ENCODE measurements around the gene MRPL2.
A peak's percentile ranks its signal among the peaks of the same experiment; 100 is the strongest.

The MRPL2 gene

DNA sequence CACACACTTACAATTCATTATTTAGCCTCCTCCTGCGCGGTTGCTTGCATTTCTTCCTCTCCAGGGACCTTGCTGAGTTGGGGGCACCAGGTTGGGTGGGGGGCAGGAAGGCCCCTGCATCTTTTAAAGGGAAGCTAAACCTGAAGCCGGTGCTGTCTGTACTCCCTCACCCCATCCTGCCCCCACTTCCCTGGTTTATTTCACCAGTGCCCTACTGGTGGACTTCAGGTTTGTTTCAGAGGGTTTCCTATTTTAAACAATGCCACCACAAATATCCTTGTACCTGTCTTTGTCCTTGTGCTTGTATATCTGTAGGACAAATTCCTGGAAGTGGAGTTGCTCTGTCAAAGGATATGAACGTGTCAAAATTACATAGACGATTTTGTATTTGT is 37.9 kb upstream of the MRPL2 start:
- peak overlapping the region; percentile 67 for H3K27ac ChIP-seq
- TF ChIP-seq, protein P1, sequence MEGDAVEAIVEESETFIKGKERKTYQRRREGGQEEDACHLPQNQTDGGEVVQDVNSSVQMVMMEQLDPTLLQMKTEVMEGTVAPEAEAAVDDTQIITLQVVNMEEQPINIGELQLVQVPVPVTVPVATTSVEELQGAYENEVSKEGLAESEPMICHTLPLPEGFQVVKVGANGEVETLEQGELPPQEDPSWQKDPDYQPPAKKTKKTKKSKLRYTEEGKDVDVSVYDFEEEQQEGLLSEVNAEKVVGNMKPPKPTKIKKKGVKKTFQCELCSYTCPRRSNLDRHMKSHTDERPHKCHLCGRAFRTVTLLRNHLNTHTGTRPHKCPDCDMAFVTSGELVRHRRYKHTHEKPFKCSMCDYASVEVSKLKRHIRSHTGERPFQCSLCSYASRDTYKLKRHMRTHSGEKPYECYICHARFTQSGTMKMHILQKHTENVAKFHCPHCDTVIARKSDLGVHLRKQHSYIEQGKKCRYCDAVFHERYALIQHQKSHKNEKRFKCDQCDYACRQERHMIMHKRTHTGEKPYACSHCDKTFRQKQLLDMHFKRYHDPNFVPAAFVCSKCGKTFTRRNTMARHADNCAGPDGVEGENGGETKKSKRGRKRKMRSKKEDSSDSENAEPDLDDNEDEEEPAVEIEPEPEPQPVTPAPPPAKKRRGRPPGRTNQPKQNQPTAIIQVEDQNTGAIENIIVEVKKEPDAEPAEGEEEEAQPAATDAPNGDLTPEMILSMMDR (conservative IDR thresholded peaks at IDR 0.05), result no peak
- no peak for TF ChIP-seq ZFX (IDR thresholded peaks at IDR 0.05)

DNA sequence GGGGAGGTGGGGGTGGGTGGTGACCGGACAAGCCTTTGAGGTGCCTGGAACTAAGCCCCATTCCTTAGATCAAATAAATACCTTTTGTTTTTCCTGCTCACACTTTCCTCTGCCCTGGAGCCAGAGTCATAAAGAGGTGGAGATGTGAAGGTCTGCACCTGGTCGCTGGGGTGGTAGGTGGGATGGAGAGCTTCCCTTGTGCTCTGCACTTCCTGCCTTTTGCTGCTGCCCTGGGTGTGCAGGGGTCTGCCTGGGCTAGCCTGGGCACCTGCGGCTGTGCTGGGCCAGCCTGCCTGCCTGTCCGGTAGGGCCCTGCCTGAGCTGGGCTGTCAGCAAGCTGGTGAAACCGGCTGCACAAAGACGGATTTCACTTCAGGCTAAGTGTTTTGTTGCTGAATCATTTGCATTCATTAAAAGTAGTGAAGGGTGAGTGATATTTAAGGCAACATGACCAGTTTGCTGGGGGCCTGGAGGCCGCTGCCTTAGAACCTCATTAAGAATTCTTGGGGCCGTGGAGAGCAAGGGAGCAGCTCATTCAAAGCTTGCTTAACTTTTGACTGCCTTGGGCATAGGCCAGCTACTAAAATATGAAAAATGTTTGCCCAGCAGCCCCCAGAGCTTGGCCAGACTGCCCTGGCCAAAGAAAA is 37.3 kb upstream of the MRPL2 start:
- H3K27ac ChIP-seq, result peak overlapping the region; percentile 67
- peak; percentile 31; the same call in 1 of the 2 replicates for TF ChIP-seq ZFX (IDR thresholded peaks at IDR 0.05)
- TF ChIP-seq, protein P1 (conservative IDR thresholded peaks at IDR 0.05), result no peak

DNA sequence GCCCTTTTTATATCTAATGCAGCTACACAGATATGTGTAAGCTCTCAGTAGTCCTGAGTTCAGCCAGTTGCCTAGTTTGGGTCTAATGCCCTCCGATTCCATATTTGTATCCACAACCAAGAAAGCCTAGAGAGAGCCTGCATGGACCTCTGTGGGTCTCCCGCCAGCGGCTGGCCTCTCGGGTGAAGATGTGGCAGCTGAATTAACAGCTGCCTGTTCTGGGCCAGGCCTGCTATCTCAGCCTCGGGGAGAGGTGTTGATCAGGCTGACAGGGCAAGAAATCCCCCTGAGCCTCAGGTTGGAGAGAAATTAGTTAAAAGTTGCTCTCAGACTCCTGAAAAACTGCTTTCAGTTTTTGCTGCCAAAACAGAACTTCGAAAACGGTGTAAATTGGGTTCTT is 36.7 kb upstream of the MRPL2 start:
- H3K27ac ChIP-seq, result peak overlapping the region; percentile 67
- TF ChIP-seq ZFX (IDR thresholded peaks at IDR 0.05), result no peak
- TF ChIP-seq, protein P1 (conservative IDR thresholded peaks at IDR 0.05), result no peak

DNA sequence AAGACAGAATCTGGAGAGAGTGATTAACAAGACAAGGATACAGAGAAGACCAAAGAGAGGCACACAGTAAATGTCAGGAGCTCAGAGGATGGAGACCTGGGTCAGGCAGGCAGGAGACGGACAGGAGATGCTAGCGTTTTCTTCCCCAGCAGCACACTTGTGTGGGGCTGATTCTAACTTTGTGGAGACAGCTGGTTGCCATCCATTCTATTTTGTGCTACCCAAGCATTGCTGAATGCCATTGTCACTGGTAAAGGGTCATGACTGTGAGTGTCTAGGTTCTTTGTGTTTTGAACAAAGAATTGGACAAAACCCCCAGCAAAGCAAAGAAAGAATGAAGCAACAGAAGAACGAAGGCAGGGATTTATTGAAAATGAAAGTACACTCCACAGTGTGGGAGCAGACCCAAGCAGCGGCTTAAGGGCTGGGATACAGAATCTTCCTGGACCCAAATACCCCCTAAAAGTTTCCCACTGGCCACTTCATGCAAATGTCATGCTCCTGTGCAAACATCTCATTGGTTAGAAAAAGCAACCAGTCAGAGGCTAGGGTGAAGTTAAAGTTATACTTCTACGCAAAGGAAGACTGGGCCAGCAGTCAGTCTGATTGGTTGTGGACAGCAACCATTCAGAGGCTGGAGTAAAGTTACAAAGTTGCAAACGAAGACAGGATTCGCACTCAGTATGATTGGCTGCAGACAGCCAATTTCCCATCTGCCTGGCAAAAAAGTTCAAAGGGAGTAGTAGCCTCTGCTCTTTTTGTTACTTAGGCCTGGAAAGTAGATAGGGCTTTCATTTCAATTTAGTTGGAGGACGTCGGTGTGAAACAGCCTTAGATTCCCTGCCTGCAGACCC is 34.4 kb upstream of the MRPL2 start:
- no peak for TF ChIP-seq ZFX (IDR thresholded peaks at IDR 0.05)
- TF ChIP-seq, protein P1 (conservative IDR thresholded peaks at IDR 0.05), result no peak
- no peak overlapping the region; the same call in 1 of the 2 replicates for H3K27ac ChIP-seq

DNA sequence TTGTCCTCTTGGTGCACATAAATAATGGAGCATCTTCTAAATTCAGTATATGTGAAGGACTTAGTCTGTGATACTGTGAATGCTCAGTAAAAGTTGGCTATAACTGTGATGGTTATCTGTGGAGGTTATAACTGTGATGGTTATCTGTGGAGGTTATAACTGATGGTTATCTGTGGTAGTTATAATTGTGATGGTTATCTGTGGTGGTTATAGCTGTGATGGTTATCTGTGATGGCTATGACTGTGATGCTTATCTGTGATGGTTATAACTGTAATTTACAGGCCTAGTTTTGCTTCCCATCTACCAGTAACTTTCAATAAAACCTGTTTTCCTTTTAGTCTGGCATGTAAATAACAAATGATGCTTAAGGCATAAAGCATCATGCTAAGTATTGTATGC is 33.4 kb upstream of the MRPL2 start:
- TF ChIP-seq, protein P1 (conservative IDR thresholded peaks at IDR 0.05), result no peak
- no peak for TF ChIP-seq ZFX (IDR thresholded peaks at IDR 0.05)
- H3K27ac ChIP-seq, result no peak overlapping the region

DNA sequence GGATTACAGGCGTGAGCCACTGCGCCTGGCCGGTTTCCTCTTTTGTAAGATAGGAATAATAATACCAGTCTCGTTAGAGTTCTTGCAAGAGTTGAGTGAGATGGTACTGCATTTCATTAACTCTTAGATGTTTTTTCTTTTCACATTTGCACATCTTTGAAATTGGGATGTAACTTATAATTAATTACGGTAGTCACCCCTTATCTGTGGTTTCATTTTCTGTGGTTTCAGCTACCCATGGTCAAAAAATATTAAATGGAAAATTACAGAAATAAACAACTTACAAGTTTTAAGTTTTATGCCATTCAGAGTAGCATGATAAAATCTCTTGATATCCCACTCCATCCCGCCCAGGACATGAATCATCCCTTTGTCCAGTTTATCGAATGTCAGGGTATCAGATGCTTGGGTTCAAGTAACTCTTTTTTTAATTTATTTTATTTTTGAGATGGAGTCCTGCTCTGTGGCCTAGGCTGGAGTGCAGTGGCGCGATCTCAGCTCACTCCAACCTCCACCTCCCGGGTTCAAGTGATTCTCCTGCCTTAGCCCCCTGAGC is 32.3 kb upstream of the MRPL2 start:
- no peak for TF ChIP-seq ZFX (IDR thresholded peaks at IDR 0.05)
- peak overlapping the region; percentile 74 for H3K27ac ChIP-seq

DNA sequence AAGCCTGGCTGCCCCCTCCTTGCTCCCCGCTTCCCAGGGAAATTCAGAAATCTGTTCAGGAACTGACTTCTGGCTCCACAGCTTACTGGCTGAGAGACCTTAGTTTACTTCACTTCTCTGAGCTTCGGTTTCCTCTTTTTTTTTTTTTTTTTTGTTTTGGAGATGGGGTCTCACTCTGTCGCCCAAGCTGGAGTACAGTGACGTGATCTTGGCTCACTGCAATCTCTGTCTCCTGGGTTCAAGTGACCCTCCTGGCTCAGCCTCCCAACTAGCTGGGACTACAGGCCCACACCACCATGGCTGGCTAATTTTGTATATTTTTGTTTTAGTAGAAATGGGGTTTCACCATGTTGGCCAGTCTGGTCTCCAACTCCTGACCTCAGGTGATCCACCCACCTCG is 31.8 kb upstream of the MRPL2 start:
- peak overlapping the region; percentile 74 for H3K27ac ChIP-seq
- TF ChIP-seq, protein P1 (conservative IDR thresholded peaks at IDR 0.05), result no peak
- no peak for TF ChIP-seq ZFX (IDR thresholded peaks at IDR 0.05)
